ENCODE measurements around the gene MAP4K5. TPM values are rescaled to one million over a fixed set of nuclear protein-coding genes. Genes with fewer than 3 reads are reported as not detected.

MAP4K5 gene
- total and polyA plus RNA-seq, 2 of the 13 experiments (the other 11 are each of a cell fraction or from before 2014, with no cell fraction given) = 12.7 to 23.9 TPM

DNA sequence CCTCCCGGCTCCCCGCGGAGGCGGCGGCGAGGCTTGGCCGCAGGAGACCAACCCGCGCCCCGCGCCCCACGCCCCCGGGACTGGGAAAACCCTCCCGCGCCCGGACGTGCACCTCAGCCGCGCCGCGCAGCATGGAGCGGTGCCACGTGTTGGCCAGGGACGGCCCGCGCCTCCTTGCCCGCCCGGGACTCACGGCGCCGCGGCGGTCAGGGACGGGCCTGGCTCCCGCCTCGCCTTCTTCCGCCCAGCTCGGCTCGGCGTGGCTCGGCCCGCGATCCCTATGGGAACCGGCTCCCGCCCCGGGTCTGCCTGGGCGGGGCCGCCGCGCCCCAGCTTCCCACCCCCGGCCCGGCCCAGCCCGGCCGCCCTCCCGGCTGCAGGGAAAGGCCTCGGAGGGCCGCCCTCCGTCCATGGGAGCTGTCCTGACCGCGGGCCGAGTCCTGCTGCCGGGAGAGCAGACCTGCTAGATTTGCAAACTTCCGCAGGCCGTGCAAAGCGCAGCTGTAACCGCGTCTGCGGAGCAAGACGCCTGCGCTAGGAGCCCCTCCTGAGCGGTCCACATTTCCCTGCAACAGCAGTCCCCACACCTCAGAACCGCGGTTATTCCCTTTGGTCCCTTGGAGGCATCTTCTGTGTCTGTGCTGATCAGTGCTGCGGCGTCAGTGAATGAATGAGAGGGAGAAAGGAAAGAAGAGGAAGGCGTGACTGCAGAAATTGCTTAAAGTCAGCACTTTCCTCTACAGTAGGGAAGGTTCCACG is 135.6 kb downstream of the MAP4K5 start, which contains the start of gene CDKL1 (continued):
- peak; percentile 83 for TF ChIP-seq HOXA3 (CRISPR knock-in tag; IDR thresholded peaks at IDR 0.05)
- 0 out of 2 replicates have a peak, but pooled peaks have one; percentile 56 for TF ChIP-seq PRMT3 (CRISPR knock-in tag; IDR thresholded peaks at IDR 0.05; ENCODE audit: borderline replicate concordance, low read depth)
- peak; percentile 90; the same call in 1 of the 2 replicates for TF ChIP-seq CHCHD3 (CRISPR knock-in tag; IDR thresholded peaks at IDR 0.05)
- TF ChIP-seq, protein P1, sequence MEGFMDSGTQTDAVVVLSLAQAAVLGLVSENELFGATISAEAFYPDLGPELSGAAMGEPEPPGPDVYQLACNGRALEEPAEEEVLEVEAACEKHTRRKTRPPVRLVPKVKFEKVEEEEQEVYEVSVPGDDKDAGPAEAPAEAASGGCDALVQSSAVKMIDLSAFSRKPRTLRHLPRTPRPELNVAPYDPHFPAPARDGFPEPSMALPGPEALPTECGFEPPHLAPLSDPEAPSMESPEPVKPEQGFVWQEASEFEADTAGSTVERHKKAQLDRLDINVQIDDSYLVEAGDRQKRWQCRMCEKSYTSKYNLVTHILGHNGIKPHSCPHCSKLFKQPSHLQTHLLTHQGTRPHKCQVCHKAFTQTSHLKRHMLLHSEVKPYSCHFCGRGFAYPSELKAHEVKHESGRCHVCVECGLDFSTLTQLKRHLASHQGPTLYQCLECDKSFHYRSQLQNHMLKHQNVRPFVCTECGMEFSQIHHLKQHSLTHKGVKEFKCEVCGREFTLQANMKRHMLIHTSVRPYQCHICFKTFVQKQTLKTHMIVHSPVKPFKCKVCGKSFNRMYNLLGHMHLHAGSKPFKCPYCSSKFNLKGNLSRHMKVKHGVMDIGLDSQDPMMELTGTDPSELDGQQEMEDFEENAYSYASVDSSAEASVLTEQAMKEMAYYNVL (CRISPR knock-in tag; IDR thresholded peaks at IDR 0.05; ENCODE audit: borderline replicate concordance) = no peak
- no peak for TF ChIP-seq ZC3H13 (CRISPR knock-in tag; IDR thresholded peaks at IDR 0.05)
- TF ChIP-seq HDAC1 (CRISPR knock-in tag; IDR thresholded peaks at IDR 0.05) = peak; percentile 31; the same call in 1 of the 2 replicates
- TF ChIP-seq JUND (CRISPR knock-in tag; IDR thresholded peaks at IDR 0.05) = no peak
- TF ChIP-seq RARG (CRISPR knock-in tag; IDR thresholded peaks at IDR 0.05; ENCODE audit: low read depth) = no peak
- TF ChIP-seq POLR2AphosphoS5 (IDR thresholded peaks at IDR 0.05; ENCODE audit: low read depth, low read length) = no peak
- TF ChIP-seq REPIN1 (CRISPR knock-in tag; IDR thresholded peaks at IDR 0.05; ENCODE audit: borderline replicate concordance, low read depth) = no peak
- TF ChIP-seq THYN1 (CRISPR knock-in tag; IDR thresholded peaks at IDR 0.05; ENCODE audit: borderline replicate concordance, low read depth) = no peak
- TF ChIP-seq, protein P2, sequence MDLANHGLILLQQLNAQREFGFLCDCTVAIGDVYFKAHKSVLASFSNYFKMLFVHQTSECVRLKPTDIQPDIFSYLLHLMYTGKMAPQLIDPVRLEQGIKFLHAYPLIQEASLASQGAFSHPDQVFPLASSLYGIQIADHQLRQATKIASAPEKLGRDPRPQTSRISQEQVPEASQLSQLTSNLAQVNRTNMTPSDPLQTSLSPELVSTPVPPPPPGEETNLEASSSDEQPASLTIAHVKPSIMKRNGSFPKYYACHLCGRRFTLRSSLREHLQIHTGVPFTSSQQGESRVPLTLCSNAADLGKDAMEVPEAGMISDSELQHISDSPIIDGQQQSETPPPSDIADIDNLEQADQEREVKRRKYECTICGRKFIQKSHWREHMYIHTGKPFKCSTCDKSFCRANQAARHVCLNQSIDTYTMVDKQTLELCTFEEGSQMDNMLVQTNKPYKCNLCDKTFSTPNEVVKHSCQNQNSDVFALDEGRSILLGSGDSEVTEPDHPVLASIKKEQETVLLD (CRISPR knock-in tag; IDR thresholded peaks at IDR 0.05; ENCODE audit: low read depth) = no peak; the same call in 1 of the 2 replicates
- TF ChIP-seq ZKSCAN8 (CRISPR knock-in tag; IDR thresholded peaks at IDR 0.05; ENCODE audit: borderline replicate concordance) = no peak
- TF ChIP-seq KDM6A (CRISPR knock-in tag; IDR thresholded peaks at IDR 0.05; ENCODE audit: low read depth) = no peak
- TF ChIP-seq, protein P3, sequence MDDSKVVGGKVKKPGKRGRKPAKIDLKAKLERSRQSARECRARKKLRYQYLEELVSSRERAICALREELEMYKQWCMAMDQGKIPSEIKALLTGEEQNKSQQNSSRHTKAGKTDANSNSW (CRISPR knock-in tag; IDR thresholded peaks at IDR 0.05; ENCODE audit: borderline replicate concordance) = peak; percentile 95; the same call in 1 of the 2 replicates
- TF ChIP-seq, protein P4, sequence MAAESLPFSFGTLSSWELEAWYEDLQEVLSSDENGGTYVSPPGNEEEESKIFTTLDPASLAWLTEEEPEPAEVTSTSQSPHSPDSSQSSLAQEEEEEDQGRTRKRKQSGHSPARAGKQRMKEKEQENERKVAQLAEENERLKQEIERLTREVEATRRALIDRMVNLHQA (CRISPR knock-in tag; IDR thresholded peaks at IDR 0.05) = no peak
- TF ChIP-seq EEA1 (CRISPR knock-in tag; IDR thresholded peaks at IDR 0.05; ENCODE audit: borderline replicate concordance) = 0 out of 2 replicates have a peak, but pooled peaks have one; percentile 39
- TF ChIP-seq STAT5B (CRISPR knock-in tag; IDR thresholded peaks at IDR 0.05) = no peak
- no peak for TF ChIP-seq CEBPB (IDR thresholded peaks at IDR 0.05; ENCODE audit: borderline replicate concordance, low read depth, low read length)
- TF ChIP-seq ZMAT3 (CRISPR knock-in tag; conservative IDR thresholded peaks at IDR 0.05) = no peak; the same call in 1 of the 2 replicates
- no peak for TF ChIP-seq ZNF780A (CRISPR knock-in tag; IDR thresholded peaks at IDR 0.05)
- TF ChIP-seq ZFP36 (IDR thresholded peaks at IDR 0.05; ENCODE audit: borderline replicate concordance, low read depth, low read length, partially characterized antibody) = no peak
- TF ChIP-seq, protein P5, sequence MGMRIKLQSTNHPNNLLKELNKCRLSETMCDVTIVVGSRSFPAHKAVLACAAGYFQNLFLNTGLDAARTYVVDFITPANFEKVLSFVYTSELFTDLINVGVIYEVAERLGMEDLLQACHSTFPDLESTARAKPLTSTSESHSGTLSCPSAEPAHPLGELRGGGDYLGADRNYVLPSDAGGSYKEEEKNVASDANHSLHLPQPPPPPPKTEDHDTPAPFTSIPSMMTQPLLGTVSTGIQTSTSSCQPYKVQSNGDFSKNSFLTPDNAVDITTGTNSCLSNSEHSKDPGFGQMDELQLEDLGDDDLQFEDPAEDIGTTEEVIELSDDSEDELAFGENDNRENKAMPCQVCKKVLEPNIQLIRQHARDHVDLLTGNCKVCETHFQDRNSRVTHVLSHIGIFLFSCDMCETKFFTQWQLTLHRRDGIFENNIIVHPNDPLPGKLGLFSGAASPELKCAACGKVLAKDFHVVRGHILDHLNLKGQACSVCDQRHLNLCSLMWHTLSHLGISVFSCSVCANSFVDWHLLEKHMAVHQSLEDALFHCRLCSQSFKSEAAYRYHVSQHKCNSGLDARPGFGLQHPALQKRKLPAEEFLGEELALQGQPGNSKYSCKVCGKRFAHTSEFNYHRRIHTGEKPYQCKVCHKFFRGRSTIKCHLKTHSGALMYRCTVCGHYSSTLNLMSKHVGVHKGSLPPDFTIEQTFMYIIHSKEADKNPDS (CRISPR knock-in tag; IDR thresholded peaks at IDR 0.05) = no peak
